IPS DF 6.9 (cell line): Measurements from ENCODE around the gene SVBP.

Experiments used
- DNase-seq: peaks from one replicate; pipeline ENCODE4 v3.0.0-alpha.2; 2013; ENCODE audit warnings: low read depth, low spot score
- H3K27ac ChIP-seq: one replicate; pipeline ENCODE4 v1.5.1; 2013; ENCODE audit warnings: low read length, control low read depth
- H3K27me3 ChIP-seq: 2 replicates; pipeline ENCODE4 v1.6.1; 2013; ENCODE audit warnings: mild to moderate bottlenecking, low read length; ENCODE audit not compliant: control insufficient read depth, insufficient read depth
- H3K36me3 ChIP-seq: 2 replicates; pipeline ENCODE4 v1.6.1; 2013; ENCODE audit warnings: low read length; ENCODE audit not compliant: control insufficient read depth, insufficient read depth
- H3K4me1 ChIP-seq: 2 replicates; pipeline ENCODE4 v1.6.1; 2013; ENCODE audit warnings: low read length; ENCODE audit not compliant: control insufficient read depth, insufficient read depth
- H3K4me3 ChIP-seq: 2 replicates; pipeline ENCODE4 v1.5.1; 2013; ENCODE audit warnings: mild to moderate bottlenecking, low read length
- H3K9me3 ChIP-seq: 2 replicates; pipeline ENCODE4 v1.6.1; 2013; ENCODE audit warnings: low read length, inconsistent platforms; ENCODE audit not compliant: control insufficient read depth, insufficient read depth
- WGBS: extraction: QIAGEN DNeasy Blood & Tissue Kit; methylation state at CpG from one replicate; pipeline ENCODE4 v1.1.7; 2013; ENCODE audit warnings: mixed read lengths, missing lambda C conversion rate; ENCODE audit not compliant: insufficient read length, insufficient coverage; 5-methylcytosine and 5-hydroxymethylcytosine counted together

Gene SVBP

DNA sequence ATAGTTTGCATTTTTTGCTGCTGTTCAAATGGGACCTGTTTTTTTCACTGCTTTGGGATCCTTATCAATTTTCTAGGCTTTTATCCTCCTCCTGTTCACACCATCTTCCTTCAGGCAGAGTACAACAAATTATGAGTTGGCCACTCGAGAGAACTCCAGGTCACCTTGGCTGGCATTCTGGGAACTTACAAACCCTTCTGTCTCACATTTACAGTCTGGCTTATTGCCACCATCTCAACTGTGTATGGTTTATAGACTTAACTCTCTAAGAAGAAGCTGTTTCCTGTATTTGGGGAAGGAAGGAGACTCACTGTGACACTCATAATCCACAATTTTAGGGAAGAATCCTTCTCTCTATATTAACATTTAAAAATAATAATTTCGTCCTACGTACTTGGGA, 23.8 kb upstream of the SVBP start:
- Histone ChIP-seq H3K9me3 (no peaks in the 10 kb centered on the region), H3K4me3 (no peak overlapping the region), H3K27ac (no peak overlapping the region), H3K27me3 (no peaks in the 10 kb centered on the region), H3K36me3 (no peaks in the 10 kb centered on the region), H3K4me1 (no peaks in the 10 kb centered on the region)
- DNase-seq = no peak
- no CpG with 5 or more reads among the region's 3 CpGs for WGBS

DNA sequence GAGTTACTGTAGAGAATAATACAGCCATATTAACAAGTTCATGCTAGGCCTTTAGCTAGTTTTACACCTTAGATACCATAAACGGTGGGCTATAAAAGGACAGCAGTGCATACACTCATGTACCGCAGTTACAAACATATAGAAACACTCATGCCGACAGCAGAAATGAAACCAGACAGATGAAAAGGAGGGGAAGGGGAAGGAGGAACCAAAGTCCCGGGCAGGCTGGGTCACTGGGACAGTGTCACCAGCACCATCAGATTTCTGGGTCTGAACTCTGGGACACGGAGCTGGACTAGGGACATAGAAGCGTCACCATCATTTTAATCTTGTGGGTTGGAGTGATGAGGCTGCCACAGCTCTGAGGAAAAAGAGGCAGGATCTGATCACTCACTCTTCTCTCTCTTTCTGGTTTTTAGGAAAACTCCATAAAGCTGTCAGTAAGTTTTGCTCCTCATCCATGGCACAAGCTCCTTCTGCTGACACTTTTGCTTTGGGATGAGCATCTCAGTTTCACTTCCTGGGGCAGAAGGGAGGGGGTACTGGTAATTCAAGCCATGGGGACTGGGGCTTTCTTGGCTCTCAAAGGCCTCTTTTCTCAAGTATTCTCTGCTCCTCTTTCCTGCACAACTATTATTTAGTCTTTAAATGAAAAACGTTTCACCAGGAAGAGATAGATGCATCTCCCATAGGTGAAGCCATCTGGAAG, 21.4 kb upstream of the SVBP start:
- Histone ChIP-seq H3K27ac (no peak overlapping the region), H3K36me3 (no peaks in the 10 kb centered on the region), H3K4me1 (no peaks in the 10 kb centered on the region), H3K9me3 (no peaks in the 10 kb centered on the region), H3K4me3 (no peak overlapping the region), H3K27me3 (no peaks in the 10 kb centered on the region)
- WGBS = no CpG with 5 or more reads among the region's 7 CpGs
- DNase-seq = no peak

DNA sequence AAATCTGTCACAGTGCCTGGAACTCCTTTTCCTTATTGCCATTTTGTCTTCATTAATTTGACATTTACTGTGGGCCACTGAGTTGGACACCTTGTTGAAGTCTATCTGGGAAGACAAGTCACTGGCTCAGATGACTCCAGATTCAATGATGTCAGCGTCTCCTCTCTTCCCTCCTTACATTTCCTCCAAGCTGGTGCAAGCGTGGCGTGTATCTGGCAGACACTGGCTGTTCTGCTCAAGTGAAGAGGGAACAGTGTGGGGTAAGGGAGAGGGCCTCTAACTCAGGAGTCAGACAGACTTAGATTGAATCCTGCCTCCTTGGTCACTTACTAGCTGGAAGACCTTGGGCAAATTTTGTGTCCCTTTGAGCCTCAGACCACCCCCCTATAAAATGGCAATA, 20.5 kb upstream of the SVBP start:
- no peaks in the 10 kb centered on the region for H3K36me3 ChIP-seq
- no peaks in the 10 kb centered on the region for H3K9me3 ChIP-seq
- no peaks in the 10 kb centered on the region for H3K4me1 ChIP-seq
- DNase-seq = no peak
- H3K4me3 ChIP-seq = no peak overlapping the region
- WGBS = no CpG with 5 or more reads among the region's 3 CpGs
- no peaks in the 10 kb centered on the region for H3K27me3 ChIP-seq
- no peak overlapping the region for H3K27ac ChIP-seq

DNA sequence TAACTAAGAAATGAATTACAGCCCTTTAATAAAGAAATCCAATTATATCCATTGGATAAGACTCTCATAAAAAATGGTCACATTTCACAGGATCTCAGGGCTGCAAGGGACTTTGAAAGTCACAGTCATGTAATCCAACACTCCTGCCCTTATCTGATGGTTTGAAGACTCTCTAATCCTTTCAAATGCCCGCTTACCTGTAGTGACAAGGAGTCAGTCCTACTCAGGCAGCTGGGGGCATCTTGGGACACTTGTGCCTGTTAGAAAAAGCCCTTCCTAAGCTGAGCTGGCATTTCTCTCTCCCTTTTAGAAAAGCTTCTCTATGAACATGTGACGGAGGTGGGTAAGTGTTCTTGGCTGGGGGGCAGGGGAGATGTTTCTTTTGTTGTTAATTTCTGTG, 18.2 kb upstream of the SVBP start:
- H3K27me3 ChIP-seq = no peaks in the 10 kb centered on the region
- H3K36me3 ChIP-seq = no peaks in the 10 kb centered on the region
- WGBS = no CpG with 5 or more reads among the region's 2 CpGs
- no peak for DNase-seq
- H3K9me3 ChIP-seq = no peaks in the 10 kb centered on the region
- no peaks in the 10 kb centered on the region for H3K4me1 ChIP-seq
- H3K4me3 ChIP-seq = no peak overlapping the region
- H3K27ac ChIP-seq = no peak overlapping the region

DNA sequence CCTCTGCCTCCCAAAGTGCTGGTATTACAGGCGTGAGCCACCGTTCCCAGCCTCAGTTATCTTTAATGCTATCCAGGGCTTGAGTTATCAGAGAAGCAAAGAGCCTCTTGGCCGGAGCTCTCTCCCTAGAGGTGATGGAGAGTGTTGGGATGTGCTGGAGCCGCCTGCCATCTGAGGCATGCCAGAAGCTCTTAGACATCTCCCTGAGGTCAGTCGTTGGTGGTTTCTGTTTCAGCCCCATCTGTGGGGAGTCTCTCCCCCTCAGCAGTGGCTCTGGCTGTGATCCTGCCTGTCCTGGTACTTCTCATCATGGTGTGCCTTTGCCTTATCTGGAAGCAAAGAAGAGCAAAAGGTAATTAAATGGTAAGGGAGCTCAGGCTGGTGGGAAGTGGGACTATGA, 17.6 kb upstream of the SVBP start:
- WGBS = no CpG with 5 or more reads among the region's 5 CpGs
- DNase-seq = no peak
- Histone ChIP-seq H3K27me3 (no peaks in the 10 kb centered on the region), H3K27ac (no peak overlapping the region), H3K4me3 (no peak overlapping the region), H3K4me1 (no peaks in the 10 kb centered on the region), H3K9me3 (no peaks in the 10 kb centered on the region), H3K36me3 (no peaks in the 10 kb centered on the region)

DNA sequence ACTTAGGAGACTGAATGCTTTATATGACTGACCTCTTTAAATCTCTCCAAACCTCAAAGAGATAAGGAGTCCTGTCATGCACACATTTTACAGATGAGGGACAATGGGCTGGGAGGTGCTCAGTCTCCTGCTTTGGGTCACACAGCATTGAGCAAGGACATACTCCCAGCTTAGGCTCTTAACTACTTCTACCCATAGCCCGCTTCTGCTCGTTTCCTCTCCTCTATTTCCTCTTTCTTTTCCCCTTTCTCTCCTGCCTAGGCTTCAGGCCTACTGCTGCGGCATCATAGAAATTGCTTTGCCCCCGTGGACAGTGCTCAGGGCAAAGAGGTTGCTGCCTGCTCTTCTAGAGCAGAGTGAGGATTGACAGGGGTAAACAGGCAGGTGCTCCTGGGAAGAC, 16.8 kb upstream of the SVBP start:
- no peak overlapping the region for H3K27ac ChIP-seq
- DNase-seq = no peak
- WGBS = no CpG with 5 or more reads among the region's 4 CpGs

DNA sequence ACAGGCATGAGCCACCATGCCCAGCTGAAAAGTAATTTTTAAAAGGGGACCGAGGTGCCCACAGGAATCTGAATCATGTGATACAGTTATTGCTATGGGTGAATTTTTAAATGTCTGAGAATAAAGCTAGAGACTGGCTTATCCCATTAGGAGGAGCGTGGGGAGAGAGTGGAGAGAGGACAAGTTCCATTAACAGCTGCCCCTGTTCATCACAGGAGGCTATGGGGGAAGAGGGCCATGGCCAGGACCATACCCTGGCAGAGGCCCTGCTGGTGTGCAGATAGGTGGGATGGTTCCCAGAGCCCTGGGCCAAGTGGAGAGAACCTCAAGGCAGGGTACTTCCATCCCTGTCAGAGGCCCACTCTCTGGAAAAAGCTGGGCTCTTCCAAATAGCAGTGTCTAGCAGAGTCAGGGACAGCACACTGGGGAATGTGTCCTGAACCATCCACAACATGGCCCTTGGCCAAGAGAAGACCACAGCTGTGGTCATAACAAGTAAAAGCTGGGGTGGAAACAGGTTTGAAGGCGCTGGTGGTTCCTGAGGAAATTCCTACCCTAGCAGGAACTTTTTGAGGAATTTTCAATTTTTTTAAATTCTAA, 15.5 kb upstream of the SVBP start:
- no CpG with 5 or more reads among the region's 3 CpGs for WGBS
- no peaks in the 10 kb centered on the region for H3K36me3 ChIP-seq

More for the DNA sequence above, 16.8 kb upstream of the SVBP start:
- H3K9me3 ChIP-seq = no peaks in the 10 kb centered on the region
- no peaks in the 10 kb centered on the region for H3K36me3 ChIP-seq
- no peak overlapping the region for H3K4me3 ChIP-seq
- no peaks in the 10 kb centered on the region for H3K4me1 ChIP-seq
- no peaks in the 10 kb centered on the region for H3K27me3 ChIP-seq

DNA sequence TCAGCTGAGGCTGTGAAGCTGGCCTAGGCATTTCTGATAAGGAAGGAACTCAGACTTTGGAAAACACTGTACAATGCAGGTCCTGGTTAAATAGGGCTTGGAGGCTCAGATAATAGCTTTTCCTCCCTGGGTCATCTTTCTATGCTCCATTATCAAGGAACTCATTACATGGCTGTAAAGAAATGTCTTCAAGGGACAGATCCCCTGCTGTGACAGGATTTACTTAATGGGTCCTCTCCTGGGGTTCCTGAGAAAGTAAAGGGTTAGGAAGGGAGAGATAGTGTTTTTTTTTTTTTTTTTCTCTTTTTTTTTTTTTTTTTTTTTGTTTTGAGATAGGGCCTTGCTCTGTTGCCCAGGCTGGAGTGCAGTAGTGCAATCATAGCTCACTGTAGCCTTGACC, 14.1 kb upstream of the SVBP start:
- Histone ChIP-seq H3K4me1 (no peaks in the 10 kb centered on the region), H3K27ac (no peak overlapping the region), H3K36me3 (no peaks in the 10 kb centered on the region), H3K4me3 (no peak overlapping the region), H3K27me3 (no peaks in the 10 kb centered on the region), H3K9me3 (no peaks in the 10 kb centered on the region)
- no peak for DNase-seq

More for the DNA sequence above, 15.5 kb upstream of the SVBP start:
- Histone ChIP-seq H3K27ac (no peak overlapping the region), H3K27me3 (no peaks in the 10 kb centered on the region), H3K4me3 (no peak overlapping the region), H3K9me3 (no peaks in the 10 kb centered on the region), H3K4me1 (no peaks in the 10 kb centered on the region)
- DNase-seq = no peak

DNA sequence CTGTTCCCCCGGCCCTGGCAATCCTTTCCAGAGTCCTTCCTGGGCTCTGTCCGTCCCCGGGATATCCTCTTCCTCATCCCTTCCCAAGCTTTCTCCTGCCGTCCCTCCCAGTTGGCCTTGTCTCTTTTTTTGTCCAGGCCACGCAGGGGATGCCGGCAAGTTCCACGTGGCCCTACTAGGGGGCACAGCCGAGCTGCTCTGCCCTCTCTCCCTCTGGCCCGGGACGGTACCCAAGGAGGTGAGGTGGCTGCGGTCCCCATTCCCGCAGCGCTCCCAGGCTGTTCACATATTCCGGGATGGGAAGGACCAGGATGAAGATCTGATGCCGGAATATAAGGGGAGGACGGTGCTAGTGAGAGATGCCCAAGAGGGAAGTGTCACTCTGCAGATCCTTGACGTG, 13.4 kb upstream of the SVBP start:
- Histone ChIP-seq H3K9me3 (no peaks in the 10 kb centered on the region), H3K27ac (no peak overlapping the region), H3K27me3 (no peaks in the 10 kb centered on the region), H3K4me1 (no peaks in the 10 kb centered on the region), H3K4me3 (no peak overlapping the region), H3K36me3 (no peaks in the 10 kb centered on the region)
- no CpG with 5 or more reads among the region's 17 CpGs for WGBS
- DNase-seq = no peak

DNA sequence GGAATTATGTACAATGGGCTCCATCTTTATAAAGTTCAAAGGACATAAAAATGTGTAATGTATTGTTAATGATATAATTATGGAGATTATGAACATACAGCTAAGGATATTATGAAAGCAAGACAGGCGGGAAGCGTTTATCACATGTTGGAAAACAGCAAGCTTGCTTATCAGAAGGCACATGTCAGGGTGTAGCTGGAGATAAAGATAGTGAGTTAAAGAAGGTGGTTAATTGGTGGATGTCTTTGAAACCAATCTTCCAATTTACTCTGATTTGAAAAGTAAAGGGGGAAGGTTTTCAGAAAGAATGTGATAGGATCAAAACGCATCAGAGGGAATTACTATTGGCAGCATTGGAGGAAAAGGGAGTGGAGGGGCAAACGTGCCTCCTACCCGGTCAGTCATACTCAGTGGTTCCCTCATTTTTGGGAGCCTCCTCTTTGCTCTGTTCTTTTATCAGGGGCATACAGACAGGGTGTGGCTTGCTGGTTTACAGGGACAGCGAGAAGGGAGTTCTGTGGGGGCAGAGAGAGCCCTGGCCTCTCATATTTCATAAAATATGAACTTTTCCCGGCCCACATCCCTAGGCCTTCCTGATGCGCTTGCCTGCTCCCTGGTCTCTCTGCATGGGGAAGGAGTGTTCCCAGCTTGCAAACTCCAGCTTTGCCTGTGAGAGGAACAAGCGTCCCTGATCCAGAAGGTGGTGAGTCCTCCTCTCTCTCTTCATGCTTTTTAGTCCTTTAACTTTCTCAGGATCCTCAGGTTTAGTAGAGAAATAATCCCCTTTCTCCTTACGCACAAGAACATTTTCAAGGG, 8.0 kb upstream of the SVBP start:
- Histone ChIP-seq H3K36me3 (no peaks in the 10 kb centered on the region), H3K27ac (no peak overlapping the region), H3K27me3 (no peaks in the 10 kb centered on the region), H3K9me3 (no peaks in the 10 kb centered on the region), H3K4me3 (no peak overlapping the region), H3K4me1 (no peaks in the 10 kb centered on the region; the same call in 1 of the 2 replicates)
- 100% methylated on average over 1 of the region's 10 CpGs for WGBS
- no peak for DNase-seq
